ENCODE results near the gene HS3ST4.

DNA sequence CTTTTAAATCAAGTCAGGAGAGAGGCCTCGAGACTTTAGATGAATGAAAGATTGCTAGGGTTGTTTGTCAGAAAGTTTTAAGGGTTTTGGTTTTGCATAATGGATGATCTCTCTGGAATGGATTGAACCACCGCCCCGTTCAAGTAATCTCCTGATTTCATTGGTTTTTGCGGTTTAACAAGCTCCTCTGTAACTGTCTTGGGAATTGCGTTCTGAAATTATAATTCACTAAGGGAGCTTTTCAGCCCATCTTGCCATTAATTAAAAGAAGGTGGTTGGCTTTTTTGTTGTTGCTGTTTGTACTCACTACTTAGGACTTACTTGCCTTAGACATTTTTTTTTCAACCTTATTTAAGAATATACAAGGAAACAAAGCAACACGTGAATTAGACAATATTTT, 8.8 kb downstream of the HS3ST4 start:
- TF ChIP-seq, protein P1, sequence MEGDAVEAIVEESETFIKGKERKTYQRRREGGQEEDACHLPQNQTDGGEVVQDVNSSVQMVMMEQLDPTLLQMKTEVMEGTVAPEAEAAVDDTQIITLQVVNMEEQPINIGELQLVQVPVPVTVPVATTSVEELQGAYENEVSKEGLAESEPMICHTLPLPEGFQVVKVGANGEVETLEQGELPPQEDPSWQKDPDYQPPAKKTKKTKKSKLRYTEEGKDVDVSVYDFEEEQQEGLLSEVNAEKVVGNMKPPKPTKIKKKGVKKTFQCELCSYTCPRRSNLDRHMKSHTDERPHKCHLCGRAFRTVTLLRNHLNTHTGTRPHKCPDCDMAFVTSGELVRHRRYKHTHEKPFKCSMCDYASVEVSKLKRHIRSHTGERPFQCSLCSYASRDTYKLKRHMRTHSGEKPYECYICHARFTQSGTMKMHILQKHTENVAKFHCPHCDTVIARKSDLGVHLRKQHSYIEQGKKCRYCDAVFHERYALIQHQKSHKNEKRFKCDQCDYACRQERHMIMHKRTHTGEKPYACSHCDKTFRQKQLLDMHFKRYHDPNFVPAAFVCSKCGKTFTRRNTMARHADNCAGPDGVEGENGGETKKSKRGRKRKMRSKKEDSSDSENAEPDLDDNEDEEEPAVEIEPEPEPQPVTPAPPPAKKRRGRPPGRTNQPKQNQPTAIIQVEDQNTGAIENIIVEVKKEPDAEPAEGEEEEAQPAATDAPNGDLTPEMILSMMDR (IDR thresholded peaks at IDR 0.05), result no peak
- no peak for TF ChIP-seq ZFX (IDR thresholded peaks at IDR 0.05; ENCODE audit: borderline replicate concordance)
